GM06990 (cell line): Measurements from ENCODE around the gene SPATA2.
"Not testable (repeated sequence)": the region's sequence is repeated elsewhere in the genome, so short reads cannot be mapped to it uniquely, and the experiment has no call there.

Source experiments
- DNase-seq: peaks from one replicate; pipeline ENCODE4 v3.0.0-alpha.2; 2011; ENCODE audit not compliant: insufficient read length; ENCODE audit errors: extremely low read depth
- H3K27me3 ChIP-seq: replicated peaks from 2 replicates; pipeline ENCODE4 v1.6.0; 2011; ENCODE audit warnings: low read length; ENCODE audit not compliant: control insufficient read depth, insufficient read depth
- H3K36me3 ChIP-seq: 2 replicates; pipeline ENCODE4 v1.5.1; 2011; ENCODE audit warnings: low read length; ENCODE audit not compliant: control insufficient read depth, insufficient read depth
- H3K4me3 ChIP-seq: replicated peaks from 2 replicates; pipeline ENCODE4 v1.5.1; 2011; ENCODE audit warnings: low read depth, mild to moderate bottlenecking, control low read depth, low read length
- CTCF ChIP-seq: IDR thresholded peaks from 2 replicates; pipeline ENCODE4 v1.5.1; 2011; ENCODE audit warnings: low read length, control low read depth, mild to moderate bottlenecking, inconsistent platforms; ENCODE audit not compliant: insufficient read depth, poor library complexity, severe bottlenecking

SPATA2 gene

DNA sequence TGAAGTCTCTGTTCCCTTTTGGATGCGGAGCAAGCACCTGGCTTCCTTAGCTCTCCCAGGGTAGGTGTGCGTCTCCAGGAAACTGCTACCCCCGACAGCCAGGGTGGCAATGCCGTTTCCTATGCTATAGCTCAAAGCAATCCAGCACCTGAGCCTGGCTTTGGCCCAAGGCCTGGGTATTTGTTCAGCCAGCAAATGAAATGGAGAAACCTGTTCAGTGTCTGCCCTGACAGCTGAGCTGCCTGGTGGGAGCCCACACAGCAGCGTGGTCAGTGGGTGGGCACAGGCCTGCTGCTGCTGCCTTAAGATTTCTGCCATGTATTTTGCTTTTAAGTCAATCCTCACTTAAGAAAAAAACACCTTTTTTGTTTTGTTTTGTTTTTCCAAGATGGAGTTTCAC lies 13.7 kb downstream of the SPATA2 start:
- H3K27me3 ChIP-seq = no peaks in the 10 kb centered on the region
- no peak overlapping the region for H3K4me3 ChIP-seq
- no peak for DNase-seq
- peaks cover 18% of the 10 kb centered on the region for H3K36me3 ChIP-seq
- no peak for TF ChIP-seq CTCF

DNA sequence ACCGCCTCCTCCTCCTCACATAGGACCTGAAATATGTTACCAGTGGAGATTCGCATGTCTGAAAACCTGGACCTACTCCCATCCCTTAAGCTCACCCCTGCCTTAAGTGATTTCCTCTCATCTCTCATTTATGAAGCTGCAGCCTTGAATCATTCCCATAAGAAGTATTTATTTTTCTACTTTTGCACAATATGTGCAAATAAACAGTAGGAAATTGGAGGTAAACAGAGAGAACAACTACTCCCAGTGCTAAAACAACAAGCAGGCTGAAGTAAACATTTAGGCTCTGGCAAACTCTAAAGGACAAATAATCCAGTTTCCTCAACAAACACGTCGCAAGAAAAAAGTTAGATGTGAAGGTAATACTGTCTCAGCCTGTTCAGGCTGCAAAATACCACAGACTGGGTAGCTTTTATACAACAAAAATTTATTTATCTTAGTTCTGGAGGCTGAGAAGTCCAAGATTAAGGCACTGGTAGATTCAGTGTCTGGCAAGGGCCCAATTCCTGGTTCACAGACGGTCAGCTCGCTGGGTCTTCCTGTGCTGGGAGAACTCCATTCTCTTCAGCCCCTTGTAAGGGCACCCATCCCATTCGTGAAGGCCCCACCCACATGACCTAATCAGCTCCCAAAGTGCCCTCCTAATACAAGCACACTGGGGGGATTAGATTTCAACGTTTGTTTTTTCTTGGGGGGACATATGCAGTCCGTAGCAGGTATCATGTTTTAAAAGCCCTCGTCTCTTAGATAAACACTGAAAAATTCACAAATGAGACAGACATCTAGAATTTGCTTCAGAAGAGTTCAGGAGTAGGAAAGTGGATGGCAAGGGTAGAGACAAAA lies 15.6 kb downstream of the SPATA2 start:
- H3K27me3 ChIP-seq = no peaks in the 10 kb centered on the region
- DNase-seq = no peak
- no peak overlapping the region for H3K4me3 ChIP-seq
- no peak for TF ChIP-seq CTCF
- H3K36me3 ChIP-seq = peaks cover 4% of the 10 kb centered on the region

DNA sequence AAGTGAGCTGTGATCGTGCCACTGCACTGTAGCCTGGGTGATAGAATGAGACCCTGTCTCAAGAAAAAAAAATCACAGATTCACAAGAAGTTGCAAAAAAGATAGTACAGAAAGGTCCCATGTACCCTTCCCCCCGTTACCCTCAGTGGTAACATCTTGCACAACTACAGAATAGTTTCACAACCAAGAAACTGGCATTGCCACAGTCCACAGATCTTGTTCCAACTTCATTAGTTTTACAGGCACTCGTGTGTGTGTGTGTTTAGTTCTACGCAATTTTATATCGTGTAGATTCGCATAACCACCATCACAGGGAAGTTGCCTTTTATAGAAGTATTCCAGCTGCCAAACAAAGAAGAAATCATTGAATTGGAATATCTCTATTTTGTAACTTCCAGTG lies 19.1 kb downstream of the SPATA2 start:
- Histone ChIP-seq H3K27me3 (no peaks in the 10 kb centered on the region), H3K4me3 (no peak overlapping the region), H3K36me3 (peaks cover 1% of the 10 kb centered on the region; the same call in 1 of the 2 replicates)
- DNase-seq = no peak
- no peak for TF ChIP-seq CTCF

DNA sequence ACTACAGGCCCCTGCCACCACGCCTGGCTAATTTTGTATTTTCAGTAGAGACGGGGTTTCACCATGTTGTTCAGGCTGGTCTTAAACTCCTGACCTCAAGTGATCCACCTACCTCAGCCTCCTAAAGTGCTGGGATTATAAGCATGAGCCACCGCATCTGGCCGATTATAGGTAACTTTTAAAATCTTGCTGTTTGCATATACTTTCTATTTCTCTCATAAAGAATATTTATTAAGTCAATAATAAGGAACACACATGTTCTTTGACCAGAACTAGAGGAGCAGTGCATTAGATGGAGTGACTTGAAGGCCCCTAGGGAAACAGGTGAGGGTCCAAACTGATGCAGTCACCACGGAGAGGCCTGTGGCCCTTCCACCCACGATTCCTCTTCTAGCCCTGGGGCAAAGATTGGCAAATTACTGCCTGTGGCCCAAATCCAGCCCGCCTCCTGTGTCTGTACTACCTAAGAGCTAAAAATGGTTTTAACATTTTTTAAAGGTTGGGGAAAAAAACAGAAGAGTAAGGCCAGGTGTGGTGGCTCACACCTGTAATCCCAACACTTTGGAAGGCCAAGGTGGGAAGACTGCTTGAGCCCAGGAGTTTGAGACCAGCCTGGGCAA lies 19.7 kb downstream of the SPATA2 start:
- H3K27me3 ChIP-seq, DNase-seq, H3K36me3 ChIP-seq, H3K4me3 ChIP-seq: not testable (repeated sequence)

GRCh38 chr20:49894073-49894470 lies 21.3 kb downstream of the SPATA2 start:
- peak overlapping the region; percentile 31; the same call in 1 of the 2 replicates for H3K4me3 ChIP-seq
- no peaks in the 10 kb centered on the region for H3K27me3 ChIP-seq
- peaks cover 3% of the 10 kb centered on the region for H3K36me3 ChIP-seq
- TF ChIP-seq CTCF = no peak
- DNase-seq = no peak

DNA sequence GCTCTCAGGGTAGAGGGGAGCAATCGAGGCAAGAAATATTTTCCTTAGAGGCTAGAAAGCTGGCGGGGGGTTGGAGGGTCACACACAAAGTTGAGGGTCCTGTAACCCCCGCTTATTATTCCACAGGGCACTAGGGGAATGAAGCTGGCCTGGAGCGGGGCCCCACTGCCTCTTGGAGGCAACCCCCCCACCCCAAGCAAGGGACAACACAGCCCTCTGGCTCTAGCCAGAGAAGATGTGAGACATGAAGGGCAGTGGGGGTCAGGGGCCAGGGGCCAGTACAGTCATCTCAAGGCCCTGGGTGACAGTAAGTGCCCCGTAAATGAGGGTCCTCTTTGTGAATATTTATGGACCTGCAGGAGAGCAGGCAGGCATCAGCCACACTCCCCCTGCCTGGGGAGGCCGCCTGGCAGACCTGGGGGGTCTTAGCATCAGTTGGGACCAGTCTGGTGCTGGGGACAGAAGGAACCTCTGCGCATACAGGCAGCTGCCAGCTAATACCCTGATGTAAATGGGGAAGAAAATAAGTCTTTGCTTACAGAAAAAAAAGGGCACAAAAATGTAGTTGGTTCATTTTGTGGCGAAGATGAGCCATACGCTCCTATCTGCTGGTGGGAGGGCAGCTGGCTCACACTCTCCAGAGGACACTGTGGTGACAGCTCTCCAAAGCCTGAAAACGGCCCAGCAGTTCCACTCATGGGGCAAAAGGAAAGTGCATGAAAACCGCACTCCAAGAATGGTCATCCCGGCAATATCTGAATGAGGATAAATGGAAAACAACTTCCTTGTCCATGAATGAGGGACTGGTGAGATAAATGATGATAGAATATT lies 21.9 kb downstream of the SPATA2 start:
- Histone ChIP-seq H3K27me3 (no peaks in the 10 kb centered on the region), H3K36me3 (peaks cover 7% of the 10 kb centered on the region), H3K4me3 (peak overlapping the region; percentile 31; the same call in 1 of the 2 replicates)
- TF ChIP-seq CTCF = no peak
- no peak for DNase-seq
